CD4-positive, alpha-beta T cell treated with Interleukin-6 at 100 ng/mL for 8 hours (primary cell): ENCODE data around the gene FCN3.
A peak's percentile ranks its signal among the peaks of the same experiment; 100 is the strongest.

Source experiments
- DNase-seq: peaks from one replicate; pipeline ENCODE4 v3.0.0-alpha.2; 2020; ENCODE audit warnings: mixed read lengths, low spot score

Gene FCN3

GRCh38 chr1:27358038-27358927 lies 16.3 kb downstream of the FCN3 start:
- DNase-seq = no peak

DNA sequence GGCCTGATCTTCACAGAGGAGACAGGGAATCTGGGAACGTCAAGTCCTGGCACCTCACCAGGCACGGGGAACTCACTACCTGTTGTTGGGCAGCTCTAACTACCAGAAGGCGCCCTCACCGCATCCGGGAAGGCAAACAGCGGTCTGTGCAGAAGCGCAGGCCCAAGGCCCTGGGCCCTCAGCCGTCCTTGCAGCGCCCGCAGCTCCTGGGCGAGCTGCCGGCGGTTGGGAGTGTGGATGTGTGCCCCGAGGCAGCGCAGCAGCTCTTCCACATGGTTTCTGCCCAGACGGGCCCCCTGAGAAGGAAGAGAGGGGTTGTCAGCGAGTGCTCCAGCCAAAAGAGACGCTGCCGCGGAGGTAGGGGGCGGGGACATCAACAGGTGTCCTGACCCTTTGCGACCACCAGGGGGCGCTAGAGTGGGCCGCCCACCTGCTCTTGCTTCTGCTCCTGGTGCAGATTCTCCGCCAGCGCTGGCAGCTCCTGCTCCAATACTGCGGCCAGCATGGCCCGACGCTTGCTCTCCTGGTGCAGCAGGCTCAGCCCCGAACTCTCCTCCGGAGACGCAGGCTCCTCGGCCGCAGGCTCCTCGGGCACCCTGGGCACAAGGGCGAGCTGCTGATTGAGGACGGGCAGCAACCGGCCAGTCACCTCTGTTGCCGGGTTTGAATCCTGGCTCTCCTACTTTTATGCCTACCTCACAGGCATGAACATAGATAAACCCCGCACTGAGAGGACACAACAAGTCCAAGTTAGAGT lies 17.2 kb downstream of the FCN3 start:
- peak; percentile 83 for DNase-seq

- DNase-seq = peak; percentile 54
Measured at GRCh38 chr1:27356619-27357280, 17.9 kb downstream of the FCN3 start.

DNA sequence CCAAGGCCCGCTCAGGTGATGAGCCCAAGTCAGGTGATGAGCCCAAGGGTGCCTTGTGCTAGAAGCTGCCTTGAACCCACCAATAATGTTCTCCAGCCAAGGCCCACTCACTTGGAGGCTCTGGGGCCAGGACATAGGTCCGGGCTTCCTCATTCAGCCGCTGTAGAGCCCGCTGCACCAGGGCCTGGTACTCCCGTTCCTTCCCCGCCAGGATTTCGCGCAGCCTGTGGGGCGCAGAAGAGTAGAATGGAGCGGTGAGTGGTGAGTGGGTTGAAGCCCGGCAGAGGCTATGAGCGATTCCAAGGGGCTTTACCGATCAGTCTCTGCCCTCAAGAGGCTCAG lies 18.4 kb downstream of the FCN3 start:
- no peak for DNase-seq

DNA sequence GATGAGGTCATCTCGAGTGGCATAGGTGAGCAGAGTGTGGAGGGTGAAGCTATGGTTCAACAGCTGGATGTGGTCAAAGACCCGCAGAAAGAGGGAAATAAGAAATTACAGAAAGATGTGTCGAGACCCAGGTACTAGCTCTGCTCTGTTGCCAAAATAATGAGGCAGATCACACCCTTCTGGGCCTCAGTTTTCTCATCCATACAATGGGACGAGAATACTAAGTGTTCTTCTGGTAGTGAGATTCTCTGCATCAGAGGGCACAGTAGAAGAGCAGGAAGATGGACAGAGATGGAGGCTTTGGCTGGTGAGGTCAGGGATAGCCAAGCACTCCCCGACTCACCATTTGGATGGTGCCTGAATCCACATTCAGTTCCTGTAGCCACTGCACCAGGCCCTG lies 18.9 kb downstream of the FCN3 start:
- DNase-seq = no peak

GRCh38 chr1:27353629-27354028 lies 21.0 kb downstream of the FCN3 start:
- no peak for DNase-seq

DNA sequence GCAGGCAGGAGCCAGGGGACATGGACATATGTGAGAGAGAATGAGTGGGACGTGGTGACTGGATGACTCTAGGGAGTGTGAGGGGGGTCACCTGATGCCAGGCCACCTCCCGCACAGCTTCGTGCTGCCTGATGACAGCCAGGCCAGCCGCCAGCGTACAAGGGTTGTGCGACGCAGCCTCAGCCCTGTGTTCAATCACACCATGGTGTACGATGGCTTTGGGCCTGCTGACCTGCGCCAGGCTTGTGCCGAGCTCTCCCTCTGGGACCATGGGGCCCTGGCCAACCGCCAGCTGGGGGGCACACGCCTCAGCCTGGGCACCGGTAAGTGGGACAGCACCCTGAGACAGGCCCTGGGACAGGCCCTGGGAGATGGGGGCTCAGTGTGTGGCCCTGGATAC lies 21.5 kb downstream of the FCN3 start:
- DNase-seq = no peak

DNA sequence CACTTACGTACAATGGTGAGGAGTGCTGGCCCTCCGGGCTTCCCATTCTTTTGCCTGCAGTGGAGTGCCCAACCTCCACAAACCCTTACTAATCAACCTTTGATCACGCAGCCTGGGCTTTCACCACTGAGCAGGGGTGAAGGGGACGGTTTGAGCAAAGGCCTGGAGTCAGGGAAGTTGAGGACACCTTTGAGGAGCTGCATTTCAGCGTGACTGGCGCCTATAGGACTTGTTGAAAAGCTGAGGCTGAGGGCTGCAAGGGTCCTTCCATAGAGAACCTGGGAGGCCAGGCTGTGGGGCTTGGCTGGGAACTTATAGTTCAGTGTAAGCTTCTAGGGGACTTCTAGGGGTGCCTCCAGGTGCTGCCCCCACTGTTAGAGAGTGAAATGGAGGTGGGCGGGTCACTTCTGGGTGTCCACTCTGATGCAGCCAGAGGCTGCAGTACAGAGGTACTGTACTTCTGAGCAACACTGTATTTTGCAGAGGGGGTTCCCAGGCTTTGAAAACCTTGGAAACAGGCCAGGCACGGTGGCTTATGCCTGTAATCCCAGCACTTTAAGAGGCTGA lies 23.0 kb downstream of the FCN3 start:
- no peak for DNase-seq

DNA sequence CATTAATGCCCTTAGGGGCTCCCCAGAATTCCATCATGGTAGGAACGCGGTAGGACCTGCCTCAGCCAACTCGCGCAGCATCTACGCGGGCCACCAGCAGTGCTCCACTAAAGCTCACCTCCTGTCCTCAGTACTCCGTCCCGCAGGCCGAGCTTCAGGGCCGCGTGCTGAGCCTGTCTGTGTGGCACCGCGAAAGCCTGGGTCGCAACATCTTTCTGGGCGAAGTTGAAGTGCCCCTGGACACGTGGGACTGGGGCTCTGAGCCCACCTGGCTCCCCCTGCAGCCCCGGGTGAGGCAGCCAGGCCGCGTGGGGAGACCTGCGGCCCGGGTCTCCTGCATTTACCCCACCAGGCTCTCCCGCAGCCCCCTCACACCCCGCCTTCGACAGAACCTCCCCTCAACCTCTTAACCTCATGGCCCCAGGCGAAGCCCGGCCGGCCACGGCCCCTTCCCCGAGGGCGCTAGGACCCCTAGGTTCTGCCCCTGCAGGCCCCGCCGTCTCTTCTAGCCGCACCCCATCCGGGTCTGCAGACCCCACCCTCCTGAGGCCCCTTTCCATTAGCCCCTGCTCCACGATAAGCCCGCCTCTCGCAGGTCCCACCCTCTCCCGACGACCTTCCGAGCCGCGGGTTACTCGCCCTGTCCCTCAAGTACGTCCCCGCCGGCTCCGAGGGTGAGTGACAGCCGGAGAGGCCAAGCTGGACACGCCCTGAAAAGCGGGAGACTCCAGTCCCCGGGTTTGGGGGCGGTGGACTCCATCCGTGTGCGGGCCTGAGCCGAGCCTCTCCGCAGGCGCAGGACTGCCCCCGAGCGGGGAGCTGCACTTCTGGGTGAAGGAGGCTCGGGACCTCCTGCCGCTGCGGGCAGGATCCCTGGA lies 23.7 kb downstream of the FCN3 start:
- no peak for DNase-seq

DNA sequence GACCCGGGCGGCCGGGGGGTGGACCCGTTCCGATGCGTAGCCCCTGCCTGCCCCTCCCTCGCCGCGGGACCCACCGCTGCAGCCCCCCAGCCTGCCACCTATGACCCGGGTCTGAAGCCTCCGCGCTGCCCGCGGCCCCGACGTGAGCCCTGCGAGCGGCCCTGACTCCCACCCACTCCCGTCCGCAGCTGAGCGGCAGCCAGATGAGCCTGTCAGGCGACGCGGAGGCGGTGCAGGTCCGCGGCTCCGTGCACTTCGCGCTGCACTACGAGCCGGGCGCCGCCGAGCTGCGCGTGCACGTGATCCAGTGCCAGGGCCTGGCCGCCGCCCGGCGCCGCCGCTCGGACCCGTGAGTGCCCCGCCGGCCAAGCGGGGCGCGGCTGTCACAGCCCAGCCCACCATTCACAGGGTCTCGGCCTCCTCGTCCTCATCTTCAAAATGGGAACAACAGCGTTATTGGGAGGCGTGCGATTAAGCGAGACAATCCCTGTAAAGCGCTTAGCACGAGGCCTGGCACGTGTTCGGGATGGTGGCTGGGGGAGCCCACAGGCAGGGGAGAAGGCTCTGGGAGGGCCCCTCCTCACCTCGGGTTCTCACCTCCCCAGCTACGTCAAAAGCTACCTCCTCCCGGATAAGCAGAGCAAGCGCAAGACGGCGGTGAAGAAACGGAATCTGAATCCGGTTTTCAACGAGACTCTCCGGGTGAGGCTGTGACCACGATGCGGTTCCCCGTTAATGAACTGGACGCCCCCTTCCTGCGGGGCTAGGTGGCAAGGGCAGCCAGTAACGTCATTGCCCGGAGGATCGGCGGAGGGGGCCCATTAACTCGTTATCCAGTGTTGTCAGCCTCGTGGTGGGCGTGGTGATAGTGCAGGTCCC lies 24.6 kb downstream of the FCN3 start:
- DNase-seq = no peak

DNA sequence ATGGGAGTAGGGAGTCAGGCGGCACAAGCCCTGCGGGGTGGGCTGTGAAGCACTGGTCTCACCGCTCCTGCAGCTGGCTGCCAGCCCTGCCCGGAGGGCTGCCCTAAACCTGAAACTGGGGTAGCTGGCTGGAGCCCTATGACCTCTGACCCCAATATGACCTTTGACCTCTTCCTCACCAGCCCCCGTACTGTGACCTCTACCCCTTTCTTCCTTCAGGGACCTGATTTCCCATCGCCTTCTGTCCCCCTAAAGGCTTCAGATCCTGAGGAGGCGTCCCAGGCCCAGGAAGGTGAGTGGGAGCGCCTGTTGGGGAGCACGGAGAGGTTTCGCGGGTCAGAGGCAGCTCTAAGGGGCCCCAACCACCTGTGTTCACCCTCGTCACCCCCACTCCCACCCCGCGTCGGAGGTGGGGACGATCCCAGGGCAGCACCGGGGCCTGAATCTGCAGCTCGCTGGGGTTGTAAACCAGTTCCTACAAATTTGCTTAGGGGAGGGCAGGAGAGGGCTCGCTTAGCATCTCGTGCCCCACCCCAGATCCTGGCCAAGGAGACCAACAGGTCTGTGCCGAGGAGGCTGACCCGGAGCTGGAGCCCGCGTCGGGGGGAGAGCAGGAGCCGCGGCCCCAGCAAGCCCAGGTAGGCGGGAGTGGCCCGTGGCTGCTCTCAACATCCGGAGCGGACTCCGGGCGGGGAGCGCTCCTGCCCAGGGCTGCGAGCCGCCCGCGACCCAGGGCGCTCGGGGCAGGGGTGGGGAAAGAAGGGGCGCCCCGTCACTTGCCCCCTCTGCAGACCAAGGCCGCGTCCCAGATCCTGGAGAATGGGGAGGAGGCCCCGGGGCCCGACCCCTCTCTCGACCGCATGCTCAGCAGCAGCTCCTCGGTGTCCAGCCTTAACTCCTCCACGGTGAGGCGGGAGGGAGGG lies 25.5 kb downstream of the FCN3 start:
- no peak for DNase-seq

- no peak for DNase-seq
Measured at GRCh38 chr1:27346991-27347624, 27.5 kb downstream of the FCN3 start.

DNA sequence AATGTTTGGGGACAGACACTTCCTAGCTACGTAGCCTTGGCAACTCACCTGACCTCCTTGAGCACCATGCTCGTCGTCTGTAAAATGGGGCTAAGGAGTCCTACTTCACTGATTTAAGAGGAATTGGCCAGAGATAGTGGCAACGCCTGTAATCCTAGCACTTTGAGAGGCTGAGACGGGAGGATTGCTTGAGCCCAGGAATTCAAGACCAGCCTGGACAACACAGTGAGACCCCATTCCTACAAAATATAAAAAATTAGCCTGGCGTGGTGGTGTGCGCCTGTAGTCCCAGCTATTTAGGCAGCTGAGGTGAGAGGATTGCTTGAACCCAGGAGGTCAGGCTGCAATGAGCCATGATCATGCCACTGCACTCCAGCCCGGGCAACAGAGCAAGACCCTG lies 28.3 kb downstream of the FCN3 start:
- DNase-seq = no peak

DNA sequence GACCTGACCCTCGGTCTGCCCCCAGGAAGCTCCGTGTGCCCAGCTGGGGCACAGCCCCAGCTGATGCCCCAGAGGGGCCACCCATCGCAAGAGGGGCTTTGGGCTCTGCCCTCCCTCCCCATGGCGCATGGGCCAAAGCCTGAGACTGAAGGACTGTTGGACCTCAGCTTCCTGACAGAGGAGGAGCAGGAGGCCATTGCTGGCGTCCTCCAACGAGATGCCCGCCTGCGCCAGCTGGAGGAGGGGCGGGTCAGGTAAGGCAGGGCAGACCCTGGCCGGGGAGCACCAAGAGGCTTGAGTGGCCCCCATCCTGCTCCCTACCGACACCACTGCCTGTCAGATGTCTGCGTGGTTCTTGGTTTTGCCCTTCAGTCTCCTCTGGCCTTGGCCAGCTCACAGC lies 29.4 kb downstream of the FCN3 start:
- no peak for DNase-seq

DNA sequence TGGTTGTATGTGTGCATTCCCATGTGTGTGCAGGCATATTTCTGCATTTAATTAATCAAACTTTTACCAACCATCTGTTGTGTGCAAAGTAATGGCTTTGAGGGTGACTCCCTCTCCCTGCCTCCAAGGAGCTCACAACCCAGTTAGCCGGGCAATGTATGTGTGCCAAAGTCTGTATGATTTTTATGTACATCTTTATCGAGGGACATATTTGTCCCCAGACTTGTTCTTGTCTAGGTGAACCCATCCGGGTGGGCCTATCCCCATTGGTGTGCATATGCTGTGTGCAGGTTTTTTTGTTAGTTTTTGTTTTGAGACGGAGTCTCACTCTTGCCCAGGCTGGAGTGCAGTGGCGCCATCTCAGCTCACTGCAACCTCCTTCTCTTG lies 31.0 kb downstream of the FCN3 start:
- DNase-seq = no peak

- DNase-seq = peak; percentile 89
Measured at GRCh38 chr1:27342778-27343638, 31.6 kb downstream of the FCN3 start.

DNA sequence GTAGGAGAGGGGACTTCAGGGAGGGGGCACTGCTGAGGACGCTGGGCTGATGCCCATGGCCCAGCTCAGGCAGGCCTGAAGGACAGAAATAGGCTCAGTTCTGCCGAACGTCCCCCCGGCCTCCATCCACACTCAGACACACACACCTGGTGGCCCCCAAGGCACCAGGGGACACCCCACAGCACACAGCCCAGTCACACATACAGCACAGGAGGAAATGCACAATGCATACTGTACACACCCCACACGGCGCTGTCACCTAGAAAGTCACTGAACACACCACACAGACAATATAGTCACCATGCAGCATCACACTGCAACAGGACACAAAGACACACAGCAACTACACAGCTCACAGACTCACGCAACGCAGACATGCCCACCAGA lies 32.2 kb downstream of the FCN3 start:
- DNase-seq = peak; percentile 51
